HFFc6 (cell line): ENCODE results near the gene NKX2-3. TPM values are rescaled to one million over a fixed set of nuclear protein-coding genes. Genes with fewer than 3 reads are reported as not detected.

Experiments used
- DNase-seq: peaks from one replicate; pipeline ENCODE4 v3.0.0-alpha.2; 2018
- H3K27ac Mint-ChIP-seq: 2 replicates; pipeline ENCODE4 v1.8.0; 2020; ENCODE audit warnings: mild to moderate bottlenecking, mixed read lengths
- H3K27me3 Mint-ChIP-seq: 2 replicates; pipeline ENCODE4 v1.8.0; 2021; ENCODE audit warnings: mild to moderate bottlenecking, moderate library complexity, mixed read lengths; ENCODE audit not compliant: insufficient read depth
- H3K36me3 Mint-ChIP-seq: 2 replicates; pipeline ENCODE4 v1.8.0; 2021; ENCODE audit warnings: low read depth, mixed read lengths
- H3K4me1 Mint-ChIP-seq: 2 replicates; pipeline ENCODE4 v1.8.0; 2020; ENCODE audit warnings: low read depth, mixed read lengths
- H3K4me3 Mint-ChIP-seq: 2 replicates; pipeline ENCODE4 v1.8.0; 2020; ENCODE audit warnings: mild to moderate bottlenecking, moderate library complexity, mixed read lengths
- H3K9me3 Mint-ChIP-seq: 2 replicates; pipeline ENCODE4 v1.8.0; 2020; ENCODE audit warnings: mild to moderate bottlenecking, mixed read lengths
- total RNA-seq, 6 experiments: library from RNA; stranded (reverse); fragmentation: NEBNext Ultra II Directional; extraction: Animal tissue kit (Norgen Biotek cat#: 25700); gene quantifications; 2 replicates in 1 of 6; 3 replicates in 5 of 6; pipeline ENCODE4 v1.2.3, GENCODE V29; 2021
- TF ChIP-seq, protein P1 (sequence below): fragments of 200-600 bp; sonication (generic); IDR thresholded peaks from 2 replicates; pipeline ENCODE4 v1.5.0; 2021; ENCODE audit warnings: antibody characterized with exemption, mild to moderate bottlenecking

The NKX2-3 gene
- total RNA-seq, 6 experiments from 2014 or later, result not detected

DNA sequence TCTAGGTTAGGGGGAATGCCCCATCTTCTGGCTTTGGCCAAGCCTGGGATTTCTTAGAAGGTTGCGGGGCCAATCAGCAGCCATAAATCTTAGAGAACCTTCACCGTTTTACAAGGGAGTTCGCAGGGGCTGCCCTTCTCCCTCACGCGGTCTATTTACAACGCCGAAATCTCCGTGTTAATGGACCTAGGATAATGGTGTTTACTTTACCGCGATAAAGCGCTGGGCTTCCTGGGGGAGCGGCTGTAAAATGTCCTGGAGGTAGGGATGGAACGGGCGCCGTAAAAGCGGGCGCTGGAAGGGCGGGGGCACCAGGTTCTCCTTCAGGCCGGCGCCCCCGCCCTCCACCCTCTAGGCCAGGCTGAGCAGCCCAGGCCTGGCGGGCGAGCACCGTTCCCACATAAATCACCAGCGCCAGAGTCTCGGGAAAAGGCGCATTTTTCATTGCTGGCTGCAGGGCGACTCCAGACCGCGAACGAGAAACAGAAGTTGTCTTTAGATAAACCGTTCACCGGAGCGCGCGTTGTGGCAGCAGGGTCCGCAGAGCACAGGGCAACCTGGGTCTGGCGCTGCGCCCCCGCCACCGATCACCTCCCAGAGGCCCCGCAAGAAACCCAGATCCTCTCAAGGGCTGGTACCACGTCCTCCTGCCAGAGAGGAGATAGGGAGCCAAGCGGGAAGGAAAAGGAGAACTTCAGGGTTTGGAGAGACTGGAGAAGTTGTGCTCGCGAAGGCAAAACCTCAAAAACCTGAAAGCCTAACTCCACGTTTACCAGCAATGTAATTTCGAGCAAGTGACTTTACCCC lies 12.5 kb upstream of the NKX2-3 start:
- Mint-ChIP-seq H3K4me1 (peaks cover 5% of the 10 kb centered on the region; the same call in 1 of the 2 replicates), H3K4me3 (no peak overlapping the region)

DNA sequence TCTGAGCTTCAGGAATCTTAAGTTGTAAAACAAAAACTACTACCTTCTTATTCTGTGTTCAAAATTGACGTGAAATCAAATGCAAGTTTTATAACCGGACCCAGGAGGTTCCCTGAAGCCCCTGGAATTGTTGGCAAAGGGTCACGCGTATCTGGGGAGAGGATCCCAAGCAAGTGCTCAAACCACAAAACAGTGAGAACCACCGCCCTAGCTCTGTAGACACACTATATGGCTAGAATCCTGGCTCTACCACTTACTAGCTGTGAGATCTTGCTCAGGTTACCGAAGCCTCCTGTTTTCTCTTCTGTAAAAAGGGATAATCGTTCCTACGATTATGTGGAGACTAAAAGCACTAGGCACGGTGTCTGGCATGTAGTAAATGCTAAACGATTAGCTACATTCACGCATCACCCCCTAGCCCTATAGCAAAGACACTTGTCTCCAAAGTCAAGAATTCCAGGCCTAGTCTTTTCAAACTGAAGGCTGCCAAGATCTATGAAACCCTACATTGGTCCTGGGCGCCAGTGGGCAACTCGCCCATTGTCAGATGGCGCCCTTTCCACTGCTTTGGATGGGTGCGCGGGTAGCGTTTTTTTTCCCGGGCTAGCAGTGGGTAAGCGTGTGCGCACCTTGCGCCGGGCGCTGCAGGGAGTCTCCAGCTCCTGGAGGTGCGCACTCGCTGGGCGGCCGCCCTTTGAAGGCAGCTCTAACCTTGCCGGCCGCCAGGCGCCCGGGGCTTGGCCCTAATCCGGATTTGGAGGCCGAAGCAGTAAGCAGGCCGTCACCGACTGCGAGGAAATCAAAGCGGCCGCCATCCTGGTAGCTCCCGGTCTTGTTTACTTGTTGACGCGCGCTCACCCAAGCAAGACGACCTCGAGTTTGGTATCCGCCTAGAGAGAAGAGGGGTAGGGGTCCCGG lies 11.6 kb upstream of the NKX2-3 start:
- no peaks in the 10 kb centered on the region for H3K36me3 Mint-ChIP-seq
- no peaks in the 10 kb centered on the region; the same call in 1 of the 2 replicates for H3K9me3 Mint-ChIP-seq
- no peak for DNase-seq
- no peak overlapping the region for H3K4me3 Mint-ChIP-seq
- H3K27ac Mint-ChIP-seq, result no peak overlapping the region
- TF ChIP-seq, protein P1, sequence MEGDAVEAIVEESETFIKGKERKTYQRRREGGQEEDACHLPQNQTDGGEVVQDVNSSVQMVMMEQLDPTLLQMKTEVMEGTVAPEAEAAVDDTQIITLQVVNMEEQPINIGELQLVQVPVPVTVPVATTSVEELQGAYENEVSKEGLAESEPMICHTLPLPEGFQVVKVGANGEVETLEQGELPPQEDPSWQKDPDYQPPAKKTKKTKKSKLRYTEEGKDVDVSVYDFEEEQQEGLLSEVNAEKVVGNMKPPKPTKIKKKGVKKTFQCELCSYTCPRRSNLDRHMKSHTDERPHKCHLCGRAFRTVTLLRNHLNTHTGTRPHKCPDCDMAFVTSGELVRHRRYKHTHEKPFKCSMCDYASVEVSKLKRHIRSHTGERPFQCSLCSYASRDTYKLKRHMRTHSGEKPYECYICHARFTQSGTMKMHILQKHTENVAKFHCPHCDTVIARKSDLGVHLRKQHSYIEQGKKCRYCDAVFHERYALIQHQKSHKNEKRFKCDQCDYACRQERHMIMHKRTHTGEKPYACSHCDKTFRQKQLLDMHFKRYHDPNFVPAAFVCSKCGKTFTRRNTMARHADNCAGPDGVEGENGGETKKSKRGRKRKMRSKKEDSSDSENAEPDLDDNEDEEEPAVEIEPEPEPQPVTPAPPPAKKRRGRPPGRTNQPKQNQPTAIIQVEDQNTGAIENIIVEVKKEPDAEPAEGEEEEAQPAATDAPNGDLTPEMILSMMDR, result no peak
- peaks cover 82% of the 10 kb centered on the region for H3K27me3 Mint-ChIP-seq
- peaks cover 5% of the 10 kb centered on the region; the same call in 1 of the 2 replicates for H3K4me1 Mint-ChIP-seq

More for the DNA sequence above, 12.5 kb upstream of the NKX2-3 start:
- Mint-ChIP-seq H3K27me3 (peaks cover 78% of the 10 kb centered on the region), H3K36me3 (no peaks in the 10 kb centered on the region), H3K9me3 (no peaks in the 10 kb centered on the region; the same call in 1 of the 2 replicates), H3K27ac (no peak overlapping the region)
- DNase-seq, result no peak
- TF ChIP-seq, protein P1, result no peak

DNA sequence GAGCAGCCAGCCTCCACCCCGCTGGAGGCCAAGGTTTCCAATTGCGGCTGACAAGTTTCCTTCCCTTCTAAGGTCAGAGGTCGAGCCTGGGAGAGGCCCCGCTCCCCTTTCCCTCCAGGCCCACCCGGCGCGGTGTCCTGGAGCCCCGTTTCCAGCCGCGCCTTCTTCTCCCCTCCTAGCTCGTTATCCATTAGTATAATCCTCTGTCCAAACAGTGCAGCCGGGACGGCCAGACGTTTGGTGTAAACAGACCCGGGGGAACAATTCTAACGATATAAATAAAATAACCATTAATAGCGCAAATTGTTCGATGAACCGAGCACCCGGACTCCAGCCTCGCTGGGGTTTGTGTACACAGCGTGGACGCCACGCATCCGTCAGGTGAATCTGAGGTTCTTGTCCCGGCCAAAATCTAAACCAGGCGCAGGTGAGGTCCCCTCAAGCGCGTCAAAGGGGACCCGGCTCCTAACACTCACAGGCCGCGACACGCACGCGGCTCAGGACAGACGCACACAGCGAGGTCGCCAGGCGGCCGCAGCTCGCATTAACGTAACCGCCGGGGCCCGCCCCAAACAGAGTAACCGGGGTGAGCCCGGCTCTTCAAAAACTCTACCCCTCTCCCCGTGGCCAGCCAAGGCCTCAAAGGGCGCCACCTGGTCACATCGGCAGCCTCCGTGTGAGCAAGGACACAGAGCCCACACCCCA lies 10.8 kb upstream of the NKX2-3 start:
- H3K27ac Mint-ChIP-seq, result no peak overlapping the region
- H3K4me3 Mint-ChIP-seq, result no peak overlapping the region
- DNase-seq, result no peak
- H3K4me1 Mint-ChIP-seq, result peaks cover 5% of the 10 kb centered on the region; the same call in 1 of the 2 replicates
- TF ChIP-seq, protein P1, result no peak
- H3K27me3 Mint-ChIP-seq, result peaks cover 83% of the 10 kb centered on the region
- H3K36me3 Mint-ChIP-seq, result no peaks in the 10 kb centered on the region
- no peaks in the 10 kb centered on the region for H3K9me3 Mint-ChIP-seq

DNA sequence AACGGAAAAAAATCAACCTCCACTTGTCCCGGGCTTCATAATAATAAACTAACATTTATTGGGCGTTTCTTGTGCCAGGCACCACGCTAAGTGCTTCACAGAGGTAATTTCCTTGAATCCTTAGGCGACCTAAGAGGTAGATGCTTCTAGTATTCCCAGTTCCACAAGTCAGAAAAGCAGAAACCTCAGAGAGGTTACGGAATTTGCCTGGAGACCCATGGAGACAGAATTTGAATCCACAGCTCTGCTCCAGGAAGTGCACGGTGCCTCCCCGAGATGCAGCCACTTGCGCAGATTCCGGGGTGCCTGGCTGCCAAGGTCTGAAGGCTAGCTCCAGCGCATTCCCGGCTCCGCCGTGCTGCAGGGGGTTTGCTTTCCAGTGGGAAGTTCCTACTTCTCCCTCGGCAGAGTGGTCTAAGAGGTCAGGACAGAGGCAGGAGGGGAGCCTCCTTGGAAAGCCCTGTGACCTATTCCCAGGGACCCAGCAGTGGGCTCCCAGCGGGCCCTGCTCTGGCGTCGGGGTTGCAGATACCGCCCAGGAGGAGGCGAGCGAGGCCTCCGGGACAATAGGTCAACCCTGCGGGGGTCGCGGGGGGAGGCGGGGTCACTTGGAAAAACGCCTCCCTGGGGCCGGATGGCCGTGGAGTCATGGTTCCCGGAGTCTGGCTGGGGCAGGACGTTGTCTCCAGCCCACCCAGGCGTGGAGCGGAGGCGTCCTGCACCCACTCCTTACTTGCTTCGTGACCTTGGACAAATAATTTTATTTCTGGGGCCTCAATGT lies 10.1 kb upstream of the NKX2-3 start:
- Mint-ChIP-seq H3K4me3 (no peak overlapping the region), H3K27ac (no peak overlapping the region), H3K36me3 (no peaks in the 10 kb centered on the region), H3K9me3 (no peaks in the 10 kb centered on the region), H3K4me1 (peaks cover 5% of the 10 kb centered on the region; the same call in 1 of the 2 replicates), H3K27me3 (peaks cover 81% of the 10 kb centered on the region)
- no peak for DNase-seq
- TF ChIP-seq, protein P1, result no peak
